Measurements from ENCODE around the gene PNMA6A. TPM values are rescaled to one million over a fixed set of nuclear protein-coding genes. Genes with fewer than 3 reads are reported as not detected.

Gene PNMA6A
- total and polyA plus RNA-seq, 9 of the 15 experiments (the other 6 are each of a cell fraction or from before 2014, with no cell fraction given), result 0.10 to 6.9 (median 1.3) TPM

DNA sequence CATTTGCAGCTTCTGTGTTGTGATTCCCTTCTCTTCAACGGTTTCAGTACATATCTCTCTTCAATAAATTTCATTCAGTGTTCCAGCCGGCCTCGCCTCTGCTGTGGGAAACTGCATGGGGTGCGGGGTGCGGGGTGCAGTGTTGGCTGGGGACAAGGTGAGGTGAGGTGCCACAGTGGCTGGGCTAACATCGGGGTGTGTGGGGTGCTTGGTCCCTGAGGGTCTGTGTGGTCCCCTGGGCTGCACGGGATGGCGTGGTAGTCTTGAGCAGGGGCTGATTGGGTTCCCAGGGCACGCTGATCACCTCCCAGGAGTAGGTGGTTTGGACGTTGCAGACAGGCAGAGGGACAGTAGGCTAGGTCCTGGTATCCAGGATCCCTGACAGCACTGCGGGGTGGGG is 2.7 kb downstream of the PNMA6A start (continued):
- TF ChIP-seq, protein P1, sequence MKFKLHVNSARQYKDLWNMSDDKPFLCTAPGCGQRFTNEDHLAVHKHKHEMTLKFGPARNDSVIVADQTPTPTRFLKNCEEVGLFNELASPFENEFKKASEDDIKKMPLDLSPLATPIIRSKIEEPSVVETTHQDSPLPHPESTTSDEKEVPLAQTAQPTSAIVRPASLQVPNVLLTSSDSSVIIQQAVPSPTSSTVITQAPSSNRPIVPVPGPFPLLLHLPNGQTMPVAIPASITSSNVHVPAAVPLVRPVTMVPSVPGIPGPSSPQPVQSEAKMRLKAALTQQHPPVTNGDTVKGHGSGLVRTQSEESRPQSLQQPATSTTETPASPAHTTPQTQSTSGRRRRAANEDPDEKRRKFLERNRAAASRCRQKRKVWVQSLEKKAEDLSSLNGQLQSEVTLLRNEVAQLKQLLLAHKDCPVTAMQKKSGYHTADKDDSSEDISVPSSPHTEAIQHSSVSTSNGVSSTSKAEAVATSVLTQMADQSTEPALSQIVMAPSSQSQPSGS (CRISPR knock-in tag; IDR thresholded peaks at IDR 0.05), result no peak
- TF ChIP-seq, protein P2, sequence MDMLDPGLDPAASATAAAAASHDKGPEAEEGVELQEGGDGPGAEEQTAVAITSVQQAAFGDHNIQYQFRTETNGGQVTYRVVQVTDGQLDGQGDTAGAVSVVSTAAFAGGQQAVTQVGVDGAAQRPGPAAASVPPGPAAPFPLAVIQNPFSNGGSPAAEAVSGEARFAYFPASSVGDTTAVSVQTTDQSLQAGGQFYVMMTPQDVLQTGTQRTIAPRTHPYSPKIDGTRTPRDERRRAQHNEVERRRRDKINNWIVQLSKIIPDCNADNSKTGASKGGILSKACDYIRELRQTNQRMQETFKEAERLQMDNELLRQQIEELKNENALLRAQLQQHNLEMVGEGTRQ (CRISPR knock-in tag; IDR thresholded peaks at IDR 0.05), result no peak
- no peak for TF ChIP-seq CHD4 (IDR thresholded peaks at IDR 0.05; ENCODE audit: insufficient read depth, insufficient replicate concordance, low read depth, low read length, poor library complexity, severe bottlenecking)
- TF ChIP-seq SMARCB1 (IDR thresholded peaks at IDR 0.05; ENCODE audit: insufficient read length, low read depth), result no peak
- TF ChIP-seq, protein P3, sequence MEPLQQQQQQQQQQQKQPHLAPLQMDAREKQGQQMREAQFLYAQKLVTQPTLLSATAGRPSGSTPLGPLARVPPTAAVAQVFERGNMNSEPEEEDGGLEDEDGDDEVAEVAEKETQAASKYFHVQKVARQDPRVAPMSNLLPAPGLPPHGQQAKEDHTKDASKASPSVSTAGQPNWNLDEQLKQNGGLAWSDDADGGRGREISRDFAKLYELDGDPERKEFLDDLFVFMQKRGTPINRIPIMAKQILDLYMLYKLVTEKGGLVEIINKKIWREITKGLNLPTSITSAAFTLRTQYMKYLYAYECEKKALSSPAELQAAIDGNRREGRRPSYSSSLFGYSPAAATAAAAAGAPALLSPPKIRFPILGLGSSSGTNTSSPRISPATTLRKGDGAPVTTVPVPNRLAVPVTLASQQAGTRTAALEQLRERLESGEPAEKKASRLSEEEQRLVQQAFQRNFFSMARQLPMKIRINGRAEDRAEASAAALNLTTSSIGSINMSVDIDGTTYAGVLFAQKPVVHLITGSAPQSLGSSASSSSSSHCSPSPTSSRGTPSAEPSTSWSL (CRISPR knock-in tag; IDR thresholded peaks at IDR 0.05; ENCODE audit: borderline replicate concordance), result no peak
- TF ChIP-seq TGIF2 (CRISPR knock-in tag; IDR thresholded peaks at IDR 0.05), result no peak

DNA sequence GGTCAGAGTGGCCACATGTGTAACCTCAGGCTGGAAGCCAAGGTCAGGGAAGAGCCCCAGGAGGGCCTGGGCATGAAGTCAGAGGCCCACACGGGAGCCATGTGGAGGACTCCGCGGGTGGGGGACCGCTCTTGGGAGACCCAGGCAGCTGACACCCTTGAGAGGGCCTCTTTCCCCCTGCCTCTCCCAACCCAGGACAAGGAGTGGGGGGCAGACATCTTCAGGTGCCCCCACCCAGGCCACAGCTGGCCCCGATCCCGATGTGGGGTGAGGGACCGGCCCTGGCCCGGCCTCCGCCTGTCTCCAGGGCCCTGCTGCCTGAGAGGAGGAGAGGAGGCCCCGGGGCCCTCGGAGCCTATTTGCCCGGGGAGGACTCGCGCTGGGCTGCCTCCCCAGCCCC is 3.1 kb downstream of the PNMA6A start:
- peaks cover 0 to 12% of the 10 kb centered on the region in 2 experiments; a peak in 2 of 5 replicates for H3K4me1 ChIP-seq (replicated peaks in 1 of 2; ENCODE audit: control insufficient read depth in 2 of 2, insufficient read depth in 2 of 2, low read length in 2 of 2)
- no peaks in the 10 kb centered on the region for H3K9me1 ChIP-seq (ENCODE audit: control insufficient read depth, insufficient read depth, low read length)
- WGBS (ENCODE audit: insufficient coverage, low coverage, missing lambda C conversion rate), result no CpG with 5 or more reads among the region's 14 CpGs
- no TSS peak for BruUV-seq (replicated peaks)
- H3K9ac ChIP-seq (ENCODE audit: insufficient read depth in 1 of 2, low read depth in 2 of 2, low read length in 2 of 2), result no peak overlapping the region
- no peak for FAIRE-seq
- in situ Hi-C loops (cut with MboI) (no loop called here), intact Hi-C loops (cut with micrococcal nuclease) (no loop called here)
- no peaks in the 10 kb centered on the region for H4K20me1 ChIP-seq (replicated peaks; ENCODE audit: control insufficient read depth, insufficient read depth, low read length)
- no peaks in the 10 kb centered on the region for H3K27me3 ChIP-seq (ENCODE audit: control insufficient read depth in 2 of 2, insufficient read depth in 2 of 2, low read length in 2 of 2)
- no peaks in the 10 kb centered on the region for H3K36me3 ChIP-seq (ENCODE audit: control insufficient read depth, insufficient read depth, low read length)
- no peak for DNase-seq (ENCODE audit: extremely low read depth in 1 of 4, low spot score in 3 of 4)
- H2AFZ ChIP-seq (ENCODE audit: low read depth, low read length), result no peak overlapping the region
- H3K4me3 ChIP-seq, result no peak overlapping the region
- H3K27ac ChIP-seq (ENCODE audit: extremely low read depth, low read depth, low read length), result no peak overlapping the region
- H3K79me2 ChIP-seq (ENCODE audit: control insufficient read depth, insufficient read depth, low read length), result no peaks in the 10 kb centered on the region
- H3K9me3 ChIP-seq (replicated peaks; ENCODE audit: control insufficient read depth, insufficient read depth, low read depth, low read length), result no peaks in the 10 kb centered on the region
- no peak for ATAC-seq
- CTCF ChIA-PET (ENCODE audit: low intra/inter-chr PET ratio), result interaction anchor here (0.6 kb wide), 1 partner anchor 363 kb away, joined by 3 read pairs; no protein-coding TSS in a partner anchor
- POLR2A ChIA-PET, result interaction anchor here (0.6 kb wide), 1 partner anchor 421 kb away, joined by 4 read pairs; no protein-coding TSS in a partner anchor
- no peak overlapping the region for H3K4me2 ChIP-seq (ENCODE audit: insufficient read depth, low read length)
- TF ChIP-seq KLF13 (tag; IDR thresholded peaks at IDR 0.05; ENCODE audit: borderline replicate concordance, low read depth), result no peak
- no peak for TF ChIP-seq TFAM (CRISPR knock-in tag; conservative IDR thresholded peaks at IDR 0.05)
- no peak for TF ChIP-seq PCBP1 (IDR thresholded peaks at IDR 0.05; ENCODE audit: low read depth, low read length, poor library complexity, severe bottlenecking)
- TF ChIP-seq FIP1L1 (IDR thresholded peaks at IDR 0.05; ENCODE audit: low read depth, low read length, poor library complexity, severe bottlenecking), result no peak
- TF ChIP-seq HLTF (IDR thresholded peaks at IDR 0.05), result no peak
- no peak for TF ChIP-seq THRAP3 (IDR thresholded peaks at IDR 0.05; ENCODE audit: borderline replicate concordance)
- TF ChIP-seq, protein P4, sequence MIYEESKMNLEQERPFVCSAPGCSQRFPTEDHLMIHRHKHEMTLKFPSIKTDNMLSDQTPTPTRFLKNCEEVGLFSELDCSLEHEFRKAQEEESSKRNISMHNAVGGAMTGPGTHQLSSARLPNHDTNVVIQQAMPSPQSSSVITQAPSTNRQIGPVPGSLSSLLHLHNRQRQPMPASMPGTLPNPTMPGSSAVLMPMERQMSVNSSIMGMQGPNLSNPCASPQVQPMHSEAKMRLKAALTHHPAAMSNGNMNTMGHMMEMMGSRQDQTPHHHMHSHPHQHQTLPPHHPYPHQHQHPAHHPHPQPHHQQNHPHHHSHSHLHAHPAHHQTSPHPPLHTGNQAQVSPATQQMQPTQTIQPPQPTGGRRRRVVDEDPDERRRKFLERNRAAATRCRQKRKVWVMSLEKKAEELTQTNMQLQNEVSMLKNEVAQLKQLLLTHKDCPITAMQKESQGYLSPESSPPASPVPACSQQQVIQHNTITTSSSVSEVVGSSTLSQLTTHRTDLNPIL (CRISPR knock-in tag; IDR thresholded peaks at IDR 0.05), result no peak
- TF ChIP-seq GABPA (tag; conservative IDR thresholded peaks at IDR 0.05; ENCODE audit: low read depth), result no peak
- no peak for TF ChIP-seq PCBP2 (IDR thresholded peaks at IDR 0.05; ENCODE audit: low read depth, low read length, poor library complexity, severe bottlenecking)
- no peak for TF ChIP-seq ZFPM2 (CRISPR knock-in tag; IDR thresholded peaks at IDR 0.05)
